ENCODE results near the gene NUDCD3.

- TF ChIP-seq CTCF (conservative IDR thresholded peaks at IDR 0.05; ENCODE audit: low read length) (no peak), EZH2phosphoT487 (IDR thresholded peaks at IDR 0.05; ENCODE audit: borderline replicate concordance) (no peak)
These were observed 117.7 kb downstream of the NUDCD3 start for GRCh38 chr7:44372560-44373417.
